GM18951 (cell line): ENCODE data around the gene CHP2.

Experiments used
- POLR2A ChIP-seq: IDR thresholded peaks from 4 replicates; pipeline ENCODE4 v1.6.1; 2011; ENCODE audit warnings: mild to moderate bottlenecking; ENCODE audit not compliant: insufficient read length, insufficient read depth; ENCODE audit errors: extremely low read depth
- in situ Hi-C: fragments of 300-500 bp; cut with MboI; formaldehyde crosslinking; loops from one replicate; pipeline ENCODE4 v1.12.0; 2022; ENCODE audit warnings: low sequenced_read_pairs, mixed read lengths, inconsistent platforms; ENCODE audit not compliant: unreplicated experiment

Gene CHP2

DNA sequence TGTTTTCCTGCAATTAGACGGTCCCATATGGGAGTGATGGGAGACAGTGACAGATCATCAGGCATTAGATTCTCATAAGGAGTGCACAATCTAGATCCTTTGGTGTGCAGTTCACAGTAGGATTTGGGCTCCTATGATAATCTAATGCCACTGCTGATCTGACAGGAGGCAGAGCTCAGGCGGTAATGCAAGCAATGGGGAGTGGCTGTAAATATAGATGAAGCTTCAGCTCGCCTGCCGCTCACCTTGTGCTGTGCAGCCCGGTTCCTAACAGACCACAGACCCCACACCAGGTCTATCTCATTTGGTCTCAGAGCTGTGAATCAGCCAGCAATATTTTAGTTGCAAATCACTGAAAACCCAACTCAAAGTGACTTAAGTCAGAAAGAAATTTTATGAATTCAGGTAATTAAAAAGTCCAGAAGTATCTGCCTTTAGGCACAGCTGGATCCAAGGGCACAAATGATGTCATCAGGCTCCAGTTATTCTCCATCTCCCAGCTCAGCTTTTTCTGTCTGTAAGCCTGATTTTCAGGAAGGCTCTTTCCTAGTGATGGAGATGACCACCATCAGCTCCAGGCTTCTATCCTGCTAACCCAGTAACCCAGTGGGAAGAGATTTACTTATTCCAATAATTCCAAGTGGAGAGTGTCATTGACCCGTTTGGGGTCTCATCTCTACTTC is 3.3 kb downstream of the CHP2 start:
- no peak for TF ChIP-seq POLR2A
- in situ Hi-C loops = no loop called here

GRCh38 chr16:23765933-23766332 is 11.1 kb downstream of the CHP2 start:
- in situ Hi-C loops = no loop called here
- no peak for TF ChIP-seq POLR2A

- in situ Hi-C loops = no loop called here
Measured at GRCh38 chr16:23768581-23768980, 13.8 kb downstream of the CHP2 start.

DNA sequence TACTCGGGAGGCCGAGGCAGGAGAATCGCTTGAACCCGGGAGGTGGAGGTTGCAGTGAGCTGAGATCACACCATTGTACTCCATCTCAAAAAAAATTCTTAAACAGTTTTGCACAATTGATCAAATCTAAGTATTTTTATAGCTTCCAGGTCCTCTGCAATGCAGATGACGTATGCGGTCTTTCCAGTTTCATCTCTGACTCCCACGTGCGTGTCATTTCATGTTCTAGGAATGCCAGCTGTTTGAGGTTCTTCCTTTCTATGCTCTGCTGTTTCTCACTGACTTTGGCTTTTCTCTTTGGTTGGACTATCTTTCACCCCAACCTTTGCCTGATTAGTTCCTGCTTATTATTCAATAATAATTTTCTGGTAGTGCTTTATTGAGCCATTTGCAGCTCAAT is 16.2 kb downstream of the CHP2 start:
- in situ Hi-C loops = no loop called here
- TF ChIP-seq POLR2A = no peak

More at GRCh38 chr16:23768581-23768980, 13.8 kb downstream of the CHP2 start:
- no peak for TF ChIP-seq POLR2A

DNA sequence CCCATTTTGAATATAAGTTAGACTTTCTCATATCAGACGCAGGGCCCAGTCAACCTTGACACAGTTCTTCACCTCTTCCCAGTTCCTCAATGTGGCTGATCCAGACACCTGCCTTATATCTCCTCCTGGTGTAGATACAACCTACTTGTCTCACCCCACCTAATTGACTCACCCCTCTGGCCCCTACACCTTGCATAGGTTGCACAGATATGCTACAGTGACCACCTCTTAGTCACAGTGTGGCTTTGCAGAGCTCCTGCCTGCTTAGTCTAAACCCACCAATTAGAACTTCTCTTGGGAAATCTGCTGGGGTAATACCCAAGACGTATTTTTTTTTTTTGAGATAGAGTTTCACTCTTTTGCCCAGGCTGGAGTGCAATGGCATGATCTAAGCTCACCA is 16.8 kb downstream of the CHP2 start:
- in situ Hi-C loops = no loop called here
- no peak for TF ChIP-seq POLR2A

GRCh38 chr16:23773339-23773738 is 18.5 kb downstream of the CHP2 start:
- in situ Hi-C loops = no loop called here

DNA sequence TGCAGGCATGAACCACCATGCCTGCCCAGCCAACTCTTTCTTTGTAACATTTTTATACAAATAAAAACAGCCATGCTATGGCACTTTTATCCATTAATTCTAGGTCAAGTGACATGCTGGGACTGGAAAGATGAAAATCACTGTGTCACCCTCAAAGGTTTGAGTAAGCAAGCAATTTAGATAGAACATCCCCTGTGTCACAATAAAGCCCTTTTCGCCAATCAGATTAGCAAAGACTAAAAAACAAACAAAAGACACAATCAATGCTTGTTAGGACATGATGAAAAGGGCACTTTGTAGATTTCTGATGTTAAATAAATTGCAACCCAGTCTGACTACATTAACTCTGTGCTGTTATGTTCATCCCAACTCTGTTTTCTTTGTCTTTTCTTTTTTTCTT is 26.4 kb downstream of the CHP2 start:
- no peak for TF ChIP-seq POLR2A
- in situ Hi-C loops = loop anchor here (25.0 kb wide), 1 partner anchor 731 kb away; no protein-coding TSS in a partner anchor

More at GRCh38 chr16:23773339-23773738, 18.5 kb downstream of the CHP2 start:
- no peak for TF ChIP-seq POLR2A

DNA sequence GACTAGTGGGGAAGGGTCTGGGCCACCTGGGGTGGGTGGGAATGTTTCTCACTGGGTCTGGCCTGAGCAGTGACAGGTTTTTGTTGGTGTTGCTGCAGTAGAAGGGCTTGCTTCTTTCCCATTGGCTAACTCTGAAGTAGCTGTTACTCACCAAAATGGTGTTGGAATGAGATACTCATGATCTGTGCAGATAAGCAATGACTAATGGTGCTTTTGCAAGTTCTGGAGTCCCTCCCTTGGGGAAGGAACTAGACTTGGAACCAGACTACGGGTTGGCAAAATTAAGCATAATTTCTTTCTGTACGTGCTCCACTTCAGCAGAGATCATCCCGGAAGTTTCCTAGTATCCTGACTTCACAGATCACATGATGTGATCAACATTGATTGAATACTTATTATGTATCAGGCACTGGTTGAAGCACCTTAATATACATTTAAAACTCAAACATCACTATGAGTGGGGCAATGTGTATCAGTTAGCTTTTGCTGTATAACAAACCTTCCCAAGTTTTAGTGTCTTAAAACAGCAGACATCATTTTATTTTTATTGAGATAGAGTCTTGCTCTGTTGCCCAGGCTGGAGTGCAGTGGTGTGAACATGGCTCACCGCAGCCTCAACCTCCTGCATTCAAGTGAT is 30.1 kb downstream of the CHP2 start:
- no peak for TF ChIP-seq POLR2A
- in situ Hi-C loops = loop anchor here (25.0 kb wide), 1 partner anchor 727 kb away; no protein-coding TSS in a partner anchor

- no peak for TF ChIP-seq POLR2A
- in situ Hi-C loops = loop anchor here (25.0 kb wide), 1 partner anchor 726 kb away; no protein-coding TSS in a partner anchor
Measured at GRCh38 chr16:23785842-23786241, 31.0 kb downstream of the CHP2 start.

DNA sequence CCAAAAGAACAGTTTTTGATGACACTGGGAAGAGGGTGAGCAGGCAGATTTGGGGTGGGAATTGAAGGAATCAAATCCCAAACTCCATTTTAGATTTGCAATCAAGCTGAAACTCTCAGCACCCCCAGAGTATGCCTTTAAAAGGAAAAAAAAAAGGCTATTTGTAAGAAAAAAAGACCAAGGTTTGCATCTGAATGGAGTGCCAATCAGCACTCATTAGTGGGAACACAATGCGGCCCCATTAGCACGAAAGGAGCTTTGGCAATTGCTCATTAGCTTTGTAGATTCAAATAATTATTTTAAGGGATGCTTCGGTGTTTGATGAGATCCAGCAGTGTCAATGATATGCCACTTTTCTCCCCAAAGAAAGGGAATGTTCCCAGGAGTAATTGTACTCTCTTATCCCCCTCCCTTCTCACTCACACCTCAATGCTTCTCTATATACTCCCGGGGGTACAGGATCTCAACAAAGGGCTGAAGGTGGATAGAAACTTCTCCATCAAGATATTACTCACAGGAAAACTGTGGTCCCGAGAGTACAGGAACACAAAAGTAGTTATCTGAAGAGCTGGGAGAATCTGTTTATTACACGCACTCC is 32.2 kb downstream of the CHP2 start:
- no peak for TF ChIP-seq POLR2A

DNA sequence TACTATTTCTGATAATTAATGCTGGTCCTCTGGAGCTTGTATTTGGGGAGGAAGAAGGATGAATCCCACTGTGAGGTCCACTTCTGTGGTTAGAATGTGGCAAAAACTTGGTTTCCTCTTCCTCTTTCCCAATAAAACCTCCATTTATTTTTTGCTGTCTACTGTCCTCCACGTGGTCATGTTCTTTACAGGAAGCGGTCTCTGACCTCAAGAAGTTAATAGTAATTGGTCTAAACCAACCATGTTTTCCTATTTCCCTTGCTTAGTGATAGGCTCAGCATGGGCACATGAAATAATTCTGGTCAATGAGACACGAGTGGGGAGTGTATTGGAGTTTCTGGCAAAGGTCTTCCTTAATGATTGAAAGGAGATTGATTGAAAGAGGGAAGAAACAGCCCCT is 33.9 kb downstream of the CHP2 start:
- TF ChIP-seq POLR2A = no peak
- in situ Hi-C loops = loop anchor here (25.0 kb wide), 1 partner anchor 724 kb away; no protein-coding TSS in a partner anchor

More for the DNA sequence above, 32.2 kb downstream of the CHP2 start:
- in situ Hi-C loops = loop anchor here (25.0 kb wide), 1 partner anchor 725 kb away; no protein-coding TSS in a partner anchor

DNA sequence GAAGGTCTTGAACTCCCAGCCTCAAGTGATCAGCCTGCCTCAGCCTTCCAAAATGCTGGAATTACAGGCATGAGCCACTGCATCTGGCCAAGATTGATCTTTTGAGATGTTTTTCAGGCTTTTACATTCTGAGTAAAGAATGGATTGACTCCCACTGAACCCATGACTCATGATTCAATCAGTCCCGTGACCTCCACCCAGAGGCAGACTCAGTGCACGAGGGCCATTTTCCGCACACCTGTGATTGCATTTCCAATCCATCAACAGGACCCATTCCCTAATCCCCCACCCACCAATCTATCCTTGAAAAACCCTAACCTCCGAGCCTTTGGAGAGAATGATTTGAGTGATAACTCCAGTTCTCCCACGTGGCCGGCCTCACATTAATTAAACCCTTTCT is 40.6 kb downstream of the CHP2 start:
- no peak for TF ChIP-seq POLR2A
- in situ Hi-C loops = loop anchor here (25.0 kb wide), 1 partner anchor 717 kb away; no protein-coding TSS in a partner anchor

DNA sequence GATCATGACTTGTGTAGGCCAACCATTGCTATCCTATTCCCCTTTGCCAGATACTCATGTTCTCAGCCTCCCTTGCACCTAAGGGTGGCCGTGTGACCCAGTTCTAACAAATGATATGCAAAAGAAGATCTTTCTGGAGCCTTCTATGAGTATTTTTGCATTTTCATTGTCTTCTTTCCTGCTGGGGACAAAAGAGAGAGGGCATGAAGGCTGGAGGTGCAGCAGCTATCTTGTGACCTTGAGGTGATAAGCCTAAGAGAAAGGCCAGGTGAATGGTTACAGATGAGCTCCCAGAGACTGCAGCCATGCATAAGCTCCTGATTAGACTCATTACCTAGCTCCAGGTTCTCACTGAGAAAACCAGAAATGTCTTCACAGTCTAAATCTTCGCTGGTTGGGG is 42.1 kb downstream of the CHP2 start:
- in situ Hi-C loops = loop anchor here (25.0 kb wide), 1 partner anchor 715 kb away; no protein-coding TSS in a partner anchor
- TF ChIP-seq POLR2A = no peak
